ENCODE data around the gene C16orf87. TPM values are rescaled to one million over a fixed set of nuclear protein-coding genes. Genes with fewer than 3 reads are reported as not detected.

Gene C16orf87
- total RNA-seq, 4 donors from 2014 or later: 4.1 to 5.9 (median 5.3) TPM

DNA sequence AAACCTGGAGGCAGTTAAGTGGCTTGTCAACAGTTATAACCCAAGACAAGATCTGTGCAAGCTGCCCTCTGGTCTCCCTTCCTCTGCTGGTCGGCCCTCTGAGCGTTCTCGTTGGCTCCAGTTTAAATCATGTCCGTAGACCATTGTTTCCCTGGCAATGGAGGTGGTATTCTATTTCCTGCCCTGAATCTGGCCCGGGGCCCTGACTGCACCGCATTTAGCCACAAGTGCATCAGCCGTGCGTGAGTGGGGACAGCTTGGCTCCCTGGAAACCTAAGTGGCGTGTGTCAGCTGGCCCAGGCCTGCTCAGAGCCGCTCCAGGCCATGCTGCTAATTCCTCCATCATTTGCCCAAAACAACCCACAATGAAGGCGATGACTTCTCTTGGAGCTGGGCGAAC is 67.8 kb downstream of the C16orf87 start:
- no peak overlapping the region for H3K4me3 ChIP-seq
- H3K9me3 ChIP-seq: no peaks in the 10 kb centered on the region
- H3K36me3 ChIP-seq: no peaks in the 10 kb centered on the region
- H3K27ac ChIP-seq: no peak overlapping the region
- no peaks in the 10 kb centered on the region for H3K4me1 ChIP-seq
- DNase-seq (ENCODE audit: low spot score in 2 of 2): no peak
- TF ChIP-seq EP300 (IDR thresholded peaks at IDR 0.05) (no peak), POLR2A (IDR thresholded peaks at IDR 0.05) (no peak)
- TF ChIP-seq, protein P1, sequence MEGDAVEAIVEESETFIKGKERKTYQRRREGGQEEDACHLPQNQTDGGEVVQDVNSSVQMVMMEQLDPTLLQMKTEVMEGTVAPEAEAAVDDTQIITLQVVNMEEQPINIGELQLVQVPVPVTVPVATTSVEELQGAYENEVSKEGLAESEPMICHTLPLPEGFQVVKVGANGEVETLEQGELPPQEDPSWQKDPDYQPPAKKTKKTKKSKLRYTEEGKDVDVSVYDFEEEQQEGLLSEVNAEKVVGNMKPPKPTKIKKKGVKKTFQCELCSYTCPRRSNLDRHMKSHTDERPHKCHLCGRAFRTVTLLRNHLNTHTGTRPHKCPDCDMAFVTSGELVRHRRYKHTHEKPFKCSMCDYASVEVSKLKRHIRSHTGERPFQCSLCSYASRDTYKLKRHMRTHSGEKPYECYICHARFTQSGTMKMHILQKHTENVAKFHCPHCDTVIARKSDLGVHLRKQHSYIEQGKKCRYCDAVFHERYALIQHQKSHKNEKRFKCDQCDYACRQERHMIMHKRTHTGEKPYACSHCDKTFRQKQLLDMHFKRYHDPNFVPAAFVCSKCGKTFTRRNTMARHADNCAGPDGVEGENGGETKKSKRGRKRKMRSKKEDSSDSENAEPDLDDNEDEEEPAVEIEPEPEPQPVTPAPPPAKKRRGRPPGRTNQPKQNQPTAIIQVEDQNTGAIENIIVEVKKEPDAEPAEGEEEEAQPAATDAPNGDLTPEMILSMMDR (IDR thresholded peaks at IDR 0.05): no peak
- H3K27me3 ChIP-seq: no peaks in the 10 kb centered on the region
- 53 to 55% methylated on average over 11 to 12 of the region's 12 CpGs for WGBS, 2 donors

DNA sequence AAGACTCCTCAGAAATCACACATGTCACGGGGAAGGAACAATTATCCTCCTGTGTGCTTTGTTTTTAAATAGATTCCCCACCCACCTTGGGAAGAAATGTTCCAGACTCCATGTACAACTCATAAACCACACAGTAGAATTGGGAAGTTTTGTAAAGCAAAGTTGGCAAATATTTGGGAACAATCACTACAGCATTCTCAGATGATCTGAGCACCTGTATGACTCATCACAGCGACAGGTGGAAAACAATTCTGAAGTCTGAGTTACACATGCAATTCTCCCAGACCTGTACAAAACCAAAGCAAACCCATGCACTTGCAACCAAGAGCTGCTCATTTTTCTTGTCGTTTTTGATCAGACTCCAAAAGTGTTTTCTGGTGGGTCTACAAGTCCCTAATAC is 68.4 kb downstream of the C16orf87 start:
- no peaks in the 10 kb centered on the region for H3K4me1 ChIP-seq

DNA sequence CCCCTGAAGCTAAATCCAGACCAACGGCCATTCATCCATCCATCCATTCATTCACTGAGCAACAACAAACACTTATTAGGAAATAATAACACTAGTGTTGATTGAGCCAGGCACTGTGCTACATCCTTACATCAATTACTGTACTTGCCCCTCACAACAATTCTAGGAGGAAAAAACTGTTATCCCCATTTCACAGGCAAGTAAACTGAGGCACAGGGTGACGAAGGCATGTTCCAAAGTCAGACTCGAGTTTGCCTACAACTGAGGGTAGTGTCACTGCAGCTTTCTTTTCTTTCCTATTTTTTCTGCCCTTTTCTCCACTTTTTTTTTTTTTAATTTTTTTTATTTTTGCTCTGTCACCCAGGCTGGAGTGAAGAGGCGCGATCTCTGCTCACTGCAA is 71.7 kb downstream of the C16orf87 start:
- Histone ChIP-seq H3K27me3 (peaks cover 0 to 4% of the 10 kb centered on the region in 2 donors), H3K4me1 (no peaks in the 10 kb centered on the region)
- WGBS, 2 donors: 84 to 88% methylated on average over 5 of the region's 5 CpGs

More for the DNA sequence above, 68.4 kb downstream of the C16orf87 start:
- no peak for DNase-seq (ENCODE audit: low spot score in 2 of 2)
- Histone ChIP-seq H3K36me3 (no peaks in the 10 kb centered on the region), H3K27ac (no peak overlapping the region), H3K9me3 (no peaks in the 10 kb centered on the region), H3K27me3 (peaks cover 0 to 4% of the 10 kb centered on the region in 2 donors), H3K4me3 (no peak overlapping the region)
- 66 to 67% methylated on average over 3 of the region's 3 CpGs for WGBS, 2 donors
- TF ChIP-seq, protein P1 (IDR thresholded peaks at IDR 0.05): no peak
- TF ChIP-seq EP300 (IDR thresholded peaks at IDR 0.05): no peak
- TF ChIP-seq POLR2A (IDR thresholded peaks at IDR 0.05): no peak

DNA sequence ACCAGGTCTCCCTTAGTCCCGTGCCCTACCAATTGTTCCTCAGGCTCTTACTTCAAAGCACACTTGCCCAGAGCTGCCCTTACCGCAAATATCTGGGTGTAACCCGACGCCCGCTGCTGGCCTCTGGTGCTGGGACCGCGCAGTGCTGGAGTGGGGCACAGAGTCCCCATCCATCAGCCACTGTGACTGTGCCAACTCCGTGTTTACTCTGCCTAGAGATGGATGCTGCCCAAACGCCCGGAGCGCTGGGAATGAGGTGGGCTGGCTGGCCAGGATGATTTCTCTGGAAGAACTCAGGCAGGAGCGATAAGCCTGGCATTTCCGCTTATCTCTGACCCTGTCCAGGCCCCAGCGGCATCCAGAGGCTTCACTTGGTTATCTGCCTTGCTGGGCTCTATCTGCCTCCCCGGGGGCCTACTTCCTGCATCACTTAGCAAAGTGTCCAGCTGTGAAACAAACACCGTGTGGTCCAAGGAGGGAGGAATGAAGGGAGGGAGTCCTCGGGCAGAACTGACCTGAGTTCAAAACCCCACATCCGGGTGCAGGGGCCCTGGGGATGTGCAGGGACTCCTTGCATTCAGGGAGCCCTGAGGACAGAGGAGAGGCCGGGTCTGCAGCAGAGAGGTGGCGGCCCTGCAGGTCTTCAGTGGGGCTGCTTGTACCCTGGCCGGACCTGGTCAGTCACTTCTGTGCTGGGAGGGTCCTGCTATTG is 73.5 kb downstream of the C16orf87 start:
- no peak for DNase-seq (ENCODE audit: low spot score in 2 of 2)
- Histone ChIP-seq H3K27me3 (peaks cover 0 to 4% of the 10 kb centered on the region in 2 donors), H3K4me1 (no peaks in the 10 kb centered on the region), H3K27ac (no peak overlapping the region), H3K4me3 (no peak overlapping the region), H3K36me3 (no peaks in the 10 kb centered on the region), H3K9me3 (no peaks in the 10 kb centered on the region)
- WGBS, 2 donors: 48 to 59% methylated on average over 14 to 20 of the region's 21 CpGs
- TF ChIP-seq, protein P1 (IDR thresholded peaks at IDR 0.05): no peak
- TF ChIP-seq EP300 (IDR thresholded peaks at IDR 0.05): no peak
- TF ChIP-seq POLR2A (IDR thresholded peaks at IDR 0.05): no peak

More for the DNA sequence above, 71.7 kb downstream of the C16orf87 start:
- Histone ChIP-seq H3K4me3 (no peak overlapping the region), H3K27ac (no peak overlapping the region), H3K36me3 (no peaks in the 10 kb centered on the region), H3K9me3 (no peaks in the 10 kb centered on the region)
- DNase-seq (ENCODE audit: low spot score in 2 of 2): no peak
- TF ChIP-seq, protein P1 (IDR thresholded peaks at IDR 0.05): no peak
- TF ChIP-seq POLR2A (IDR thresholded peaks at IDR 0.05) (no peak), EP300 (IDR thresholded peaks at IDR 0.05) (no peak)

DNA sequence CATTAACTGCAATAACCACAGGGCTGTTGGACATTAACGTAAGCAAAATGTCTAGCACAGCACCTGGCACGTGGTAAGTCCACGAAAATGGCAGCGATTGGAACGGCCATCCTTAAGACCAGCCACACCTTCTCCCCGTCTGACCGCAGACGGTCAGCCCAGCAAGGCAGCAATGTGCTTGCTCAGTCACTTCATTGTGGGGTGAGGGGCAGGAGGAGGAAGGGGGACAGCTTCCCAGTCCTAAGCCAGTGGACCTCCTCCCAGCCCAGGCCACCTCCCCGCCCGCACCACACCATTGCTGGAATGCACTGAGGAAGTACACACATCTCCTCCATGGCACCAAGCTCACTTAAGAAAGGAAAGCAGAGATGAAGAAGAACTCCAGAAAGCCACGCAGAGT is 74.2 kb downstream of the C16orf87 start:
- H3K36me3 ChIP-seq: no peaks in the 10 kb centered on the region

More for the DNA sequence above, 74.2 kb downstream of the C16orf87 start:
- Histone ChIP-seq H3K4me1 (no peaks in the 10 kb centered on the region), H3K27ac (no peak overlapping the region), H3K27me3 (peaks cover 0 to 4% of the 10 kb centered on the region in 2 donors), H3K4me3 (no peak overlapping the region), H3K9me3 (no peaks in the 10 kb centered on the region)
- TF ChIP-seq POLR2A (IDR thresholded peaks at IDR 0.05): no peak
- TF ChIP-seq, protein P1 (IDR thresholded peaks at IDR 0.05): no peak
- no peak for TF ChIP-seq EP300 (IDR thresholded peaks at IDR 0.05)
- 84 to 88% methylated on average over 11 of the region's 11 CpGs for WGBS, 2 donors
- DNase-seq (ENCODE audit: low spot score in 2 of 2): no peak

Data from tibial nerve (tissue), 4 donors.